ENCODE data around the gene CYTH3.

CYTH3 gene

GRCh38 chr7:6186577-6186976 lies 85.8 kb downstream of the CYTH3 start:
- H3K4me3 ChIP-seq (ENCODE audit: severe bottlenecking) = no peak overlapping the region
- no peaks in the 10 kb centered on the region for H3K9me3 ChIP-seq (ENCODE audit: severe bottlenecking)
- DNase-seq (ENCODE audit: low spot score) (no peak), ATAC-seq (ENCODE audit: low read depth) (no peak)
- H3K36me3 ChIP-seq (ENCODE audit: low read depth) = peaks cover 31% of the 10 kb centered on the region
- no peaks in the 10 kb centered on the region for H3K27me3 ChIP-seq (ENCODE audit: insufficient read depth, poor library complexity, severe bottlenecking)
- no peak for TF ChIP-seq CTCF (IDR thresholded peaks at IDR 0.05; ENCODE audit: poor library complexity, severe bottlenecking)
- no peaks in the 10 kb centered on the region for H3K4me1 ChIP-seq (ENCODE audit: insufficient read depth, poor library complexity, severe bottlenecking)
- no peak overlapping the region for H3K27ac ChIP-seq (ENCODE audit: poor library complexity, severe bottlenecking)

GRCh38 chr7:6182993-6183392 lies 89.4 kb downstream of the CYTH3 start:
- Histone ChIP-seq H3K9me3 (ENCODE audit: severe bottlenecking) (no peaks in the 10 kb centered on the region), H3K4me1 (ENCODE audit: insufficient read depth, poor library complexity, severe bottlenecking) (no peaks in the 10 kb centered on the region), H3K27ac (ENCODE audit: poor library complexity, severe bottlenecking) (no peak overlapping the region), H3K36me3 (ENCODE audit: low read depth) (peaks cover 34% of the 10 kb centered on the region), H3K4me3 (ENCODE audit: severe bottlenecking) (no peak overlapping the region), H3K27me3 (ENCODE audit: insufficient read depth, poor library complexity, severe bottlenecking) (no peaks in the 10 kb centered on the region)
- no peak for ATAC-seq (ENCODE audit: low read depth)
- no peak for TF ChIP-seq CTCF (IDR thresholded peaks at IDR 0.05; ENCODE audit: poor library complexity, severe bottlenecking)
- no peak for DNase-seq (ENCODE audit: low spot score)

- no peaks in the 10 kb centered on the region for H3K27me3 ChIP-seq (ENCODE audit: insufficient read depth, poor library complexity, severe bottlenecking)
- no peaks in the 10 kb centered on the region for H3K9me3 ChIP-seq (ENCODE audit: severe bottlenecking)
- H3K4me3 ChIP-seq (ENCODE audit: severe bottlenecking) = no peak overlapping the region
- DNase-seq (ENCODE audit: low spot score) (no peak), ATAC-seq (ENCODE audit: low read depth) (no peak)
- H3K27ac ChIP-seq (ENCODE audit: poor library complexity, severe bottlenecking) = no peak overlapping the region
- H3K36me3 ChIP-seq (ENCODE audit: low read depth) = peaks cover 44% of the 10 kb centered on the region
- peaks cover 5% of the 10 kb centered on the region for H3K4me1 ChIP-seq (ENCODE audit: insufficient read depth, poor library complexity, severe bottlenecking)
- TF ChIP-seq CTCF (IDR thresholded peaks at IDR 0.05; ENCODE audit: poor library complexity, severe bottlenecking) = no peak
Observed at GRCh38 chr7:6181136-6181535, 91.3 kb downstream of the CYTH3 start.

GRCh38 chr7:6180344-6180725 lies 92.1 kb downstream of the CYTH3 start:
- Histone ChIP-seq H3K4me3 (ENCODE audit: severe bottlenecking) (no peak overlapping the region), H3K36me3 (ENCODE audit: low read depth) (peaks cover 47% of the 10 kb centered on the region), H3K27ac (ENCODE audit: poor library complexity, severe bottlenecking) (no peak overlapping the region), H3K4me1 (ENCODE audit: insufficient read depth, poor library complexity, severe bottlenecking) (peaks cover 11% of the 10 kb centered on the region), H3K27me3 (ENCODE audit: insufficient read depth, poor library complexity, severe bottlenecking) (no peaks in the 10 kb centered on the region), H3K9me3 (ENCODE audit: severe bottlenecking) (no peaks in the 10 kb centered on the region)
- no peak for ATAC-seq (ENCODE audit: low read depth)
- TF ChIP-seq CTCF (IDR thresholded peaks at IDR 0.05; ENCODE audit: poor library complexity, severe bottlenecking) = no peak
- no peak for DNase-seq (ENCODE audit: low spot score)

GRCh38 chr7:6179620-6180343 lies 92.6 kb downstream of the CYTH3 start:
- peaks cover 48% of the 10 kb centered on the region for H3K36me3 ChIP-seq (ENCODE audit: low read depth)
- H3K9me3 ChIP-seq (ENCODE audit: severe bottlenecking) = no peaks in the 10 kb centered on the region
- H3K4me1 ChIP-seq (ENCODE audit: insufficient read depth, poor library complexity, severe bottlenecking) = peaks cover 11% of the 10 kb centered on the region
- DNase-seq (ENCODE audit: low spot score) (no peak), ATAC-seq (ENCODE audit: low read depth) (no peak)
- no peak overlapping the region for H3K4me3 ChIP-seq (ENCODE audit: severe bottlenecking)
- H3K27ac ChIP-seq (ENCODE audit: poor library complexity, severe bottlenecking) = no peak overlapping the region
- TF ChIP-seq CTCF (IDR thresholded peaks at IDR 0.05; ENCODE audit: poor library complexity, severe bottlenecking) = no peak
- no peaks in the 10 kb centered on the region for H3K27me3 ChIP-seq (ENCODE audit: insufficient read depth, poor library complexity, severe bottlenecking)

All from RWPE2 (cell line).